SJCRH30 (cell line): ENCODE data around the gene MYLK. TPM values are rescaled to one million over a fixed set of nuclear protein-coding genes. Genes with fewer than 3 reads are reported as not detected.

Source experiments
- DNase-seq, 2 experiments: peaks; one replicate each; pipeline ENCODE4 v3.0.0-alpha.2; 2015 to 2020
- H3K27ac ChIP-seq: fragments of 250-450 bp; sonication (Bioruptor Pico); 2 replicates; pipeline ENCODE4 v1.5.1; 2020; ENCODE audit warnings: mild to moderate bottlenecking, moderate library complexity
- H3K27me3 ChIP-seq: fragments of 250-450 bp; sonication (Bioruptor Pico); 2 replicates; pipeline ENCODE4 v1.5.1; 2020; ENCODE audit warnings: mild to moderate bottlenecking, moderate library complexity
- H3K36me3 ChIP-seq: fragments of 250-450 bp; sonication (Bioruptor Pico); 2 replicates; pipeline ENCODE4 v1.5.1; 2020; ENCODE audit warnings: mild to moderate bottlenecking, moderate library complexity
- H3K4me1 ChIP-seq: fragments of 250-450 bp; sonication (Bioruptor Pico); 2 replicates; pipeline ENCODE4 v1.5.1; 2020; ENCODE audit warnings: mild to moderate bottlenecking, moderate library complexity
- H3K4me3 ChIP-seq: fragments of 250-450 bp; sonication (Bioruptor Pico); 2 replicates; pipeline ENCODE4 v1.5.1; 2020; ENCODE audit warnings: mild to moderate bottlenecking, moderate library complexity
- H3K9me3 ChIP-seq: fragments of 250-450 bp; sonication (Bioruptor Pico); replicated peaks from 2 replicates; pipeline ENCODE4 v1.5.1; 2020; ENCODE audit warnings: mild to moderate bottlenecking, moderate library complexity
- total RNA-seq: library from RNA; depleted of rRNA; stranded (reverse); fragments of >200 nt; shearing (Covaris generic); gene quantifications from 2 replicates; pipeline ENCODE4 v1.2.3, GENCODE V29; 2014

MYLK gene
- total RNA-seq, 1 experiment from 2014 or later = 3.2 TPM

DNA sequence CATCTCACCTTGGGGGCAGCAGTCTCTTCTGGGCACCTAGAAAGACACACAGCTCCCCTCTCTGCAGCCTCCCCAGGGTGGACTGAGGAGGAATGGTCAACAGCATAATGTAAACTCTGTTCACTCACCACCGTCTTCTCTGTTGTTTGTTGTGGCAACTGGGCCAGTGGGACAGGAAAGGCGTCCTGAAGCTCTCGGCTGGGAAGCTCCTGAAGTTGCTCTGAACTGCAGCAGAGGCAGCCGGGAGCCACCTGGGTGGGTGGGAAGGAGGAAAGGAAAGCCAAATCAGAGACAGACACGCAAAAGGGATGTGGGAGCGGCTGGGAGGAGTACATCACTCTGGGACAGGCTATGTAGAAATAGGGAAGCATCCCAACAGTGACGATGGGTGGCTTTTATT lies 52.7 kb downstream of the MYLK start:
- peaks cover 12% of the 10 kb centered on the region; the same call in 1 of the 2 replicates for H3K9me3 ChIP-seq
- peaks cover 31% of the 10 kb centered on the region for H3K4me1 ChIP-seq
- H3K27ac ChIP-seq = no peak overlapping the region
- no peak for DNase-seq
- no peaks in the 10 kb centered on the region for H3K27me3 ChIP-seq
- H3K4me3 ChIP-seq = no peak overlapping the region
- H3K36me3 ChIP-seq = no peaks in the 10 kb centered on the region

DNA sequence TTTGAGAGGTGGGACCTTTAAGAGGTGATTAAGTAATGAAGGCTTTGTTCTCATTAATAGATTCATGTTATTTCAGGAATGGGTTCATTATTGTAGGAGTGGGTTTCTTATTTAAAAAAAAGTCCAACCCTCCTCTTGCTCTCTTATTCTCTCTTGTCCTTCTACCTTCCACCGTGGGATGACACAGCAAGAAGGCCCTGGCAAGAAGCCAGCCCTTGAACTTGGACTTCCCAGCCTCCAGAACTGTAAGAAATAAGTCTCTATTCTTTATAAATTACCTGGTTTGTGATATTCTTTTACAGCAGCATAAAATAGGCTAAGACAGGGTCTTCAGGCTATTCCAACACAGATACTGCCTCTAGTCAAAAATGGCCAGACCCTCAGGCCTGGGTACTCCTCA lies 62.2 kb downstream of the MYLK start:
- H3K9me3 ChIP-seq = peaks cover 8% of the 10 kb centered on the region; the same call in 1 of the 2 replicates
- peaks cover 25% of the 10 kb centered on the region for H3K4me1 ChIP-seq
- no peak for DNase-seq
- H3K36me3 ChIP-seq = no peaks in the 10 kb centered on the region
- no peak overlapping the region for H3K4me3 ChIP-seq
- no peaks in the 10 kb centered on the region for H3K27me3 ChIP-seq
- H3K27ac ChIP-seq = no peak overlapping the region

DNA sequence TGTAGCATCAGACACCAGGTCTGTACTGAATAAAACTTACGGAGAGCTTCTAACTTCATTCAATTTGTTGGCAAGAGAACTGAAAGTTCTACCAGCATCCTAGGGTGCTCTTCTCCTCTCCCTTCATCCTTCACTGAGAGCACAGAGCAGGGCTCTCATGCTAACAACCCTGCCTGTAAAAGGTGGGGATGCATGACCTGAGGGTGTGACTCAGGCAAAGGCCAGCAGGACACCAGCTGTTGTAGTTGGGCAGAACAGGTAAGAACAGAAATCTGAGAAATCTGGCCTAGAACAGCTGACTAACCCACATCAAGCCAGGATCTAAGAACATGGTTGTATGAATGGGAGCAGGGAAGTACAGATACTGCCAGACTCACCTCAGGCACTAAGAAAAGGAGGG lies 64.2 kb downstream of the MYLK start:
- no peaks in the 10 kb centered on the region for H3K27me3 ChIP-seq
- H3K36me3 ChIP-seq = no peaks in the 10 kb centered on the region
- H3K9me3 ChIP-seq = 0 out of 2 replicates have a peak, but pooled peaks cover 5% of the 10 kb centered on the region
- no peak overlapping the region for H3K4me3 ChIP-seq
- DNase-seq = no peak
- no peak overlapping the region for H3K27ac ChIP-seq
- peaks cover 35% of the 10 kb centered on the region for H3K4me1 ChIP-seq

DNA sequence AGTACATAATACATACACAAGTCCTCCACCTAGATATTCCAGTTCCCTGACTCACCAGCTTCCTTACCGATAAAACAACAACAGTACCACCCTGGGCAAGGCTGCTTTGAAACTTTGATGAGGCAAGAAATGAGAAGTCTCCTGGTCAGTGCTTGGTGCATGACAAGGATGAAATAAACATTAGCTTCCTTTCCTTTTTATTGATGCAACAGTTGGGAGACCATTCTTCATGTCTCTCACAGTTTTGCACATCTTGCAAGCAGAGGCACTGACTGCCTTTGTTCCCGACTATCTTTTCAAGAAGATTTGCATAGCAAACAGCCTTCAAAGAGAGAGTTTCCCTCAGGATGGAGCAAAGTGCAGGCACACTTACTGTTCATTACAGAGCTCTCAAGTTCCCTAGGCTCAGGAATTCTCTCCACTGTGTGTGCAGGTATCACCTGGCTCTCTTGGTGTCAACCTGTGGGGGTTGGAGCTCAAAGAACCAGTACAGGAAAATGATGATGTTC lies 65.2 kb downstream of the MYLK start:
- Histone ChIP-seq H3K9me3 (0 out of 2 replicates have a peak, but pooled peaks cover 5% of the 10 kb centered on the region), H3K36me3 (no peaks in the 10 kb centered on the region), H3K4me1 (peaks cover 35% of the 10 kb centered on the region), H3K27ac (no peak overlapping the region), H3K4me3 (no peak overlapping the region), H3K27me3 (no peaks in the 10 kb centered on the region)
- no peak for DNase-seq

DNA sequence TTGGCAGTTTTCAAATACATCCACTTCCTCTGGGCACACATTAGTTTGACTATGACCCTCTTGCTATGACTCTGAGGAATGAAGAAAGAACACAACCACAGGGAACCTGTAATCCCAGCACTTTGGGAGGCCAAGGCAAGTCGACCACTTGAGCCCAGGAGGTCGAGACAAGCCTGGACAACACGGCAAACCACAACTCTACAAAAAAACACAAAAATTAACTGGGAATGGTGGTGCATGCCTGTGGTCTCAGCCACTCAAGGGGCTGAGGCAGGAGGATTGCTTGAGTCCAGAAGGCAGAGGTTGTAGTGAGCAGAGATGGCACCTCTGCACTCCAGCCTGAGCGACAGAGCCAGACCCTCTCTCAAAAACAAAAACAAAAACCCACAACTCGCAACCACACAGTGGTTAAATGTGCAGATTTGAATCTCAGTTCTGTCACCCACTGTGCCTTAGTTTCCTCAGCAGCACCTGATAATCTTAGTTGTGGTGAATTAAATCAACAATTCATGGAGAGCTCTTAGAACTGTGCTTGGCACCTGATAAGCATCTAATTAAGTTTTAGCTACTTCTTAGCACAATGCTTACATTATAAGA lies 65.7 kb downstream of the MYLK start:
- H3K36me3 ChIP-seq = no peaks in the 10 kb centered on the region
- H3K9me3 ChIP-seq = 0 out of 2 replicates have a peak, but pooled peaks cover 5% of the 10 kb centered on the region
- no peak overlapping the region for H3K4me3 ChIP-seq
- peaks cover 35% of the 10 kb centered on the region for H3K4me1 ChIP-seq
- no peaks in the 10 kb centered on the region for H3K27me3 ChIP-seq
- peak in 1 of 2 experiments; percentile 19 for DNase-seq
- H3K27ac ChIP-seq = no peak overlapping the region

DNA sequence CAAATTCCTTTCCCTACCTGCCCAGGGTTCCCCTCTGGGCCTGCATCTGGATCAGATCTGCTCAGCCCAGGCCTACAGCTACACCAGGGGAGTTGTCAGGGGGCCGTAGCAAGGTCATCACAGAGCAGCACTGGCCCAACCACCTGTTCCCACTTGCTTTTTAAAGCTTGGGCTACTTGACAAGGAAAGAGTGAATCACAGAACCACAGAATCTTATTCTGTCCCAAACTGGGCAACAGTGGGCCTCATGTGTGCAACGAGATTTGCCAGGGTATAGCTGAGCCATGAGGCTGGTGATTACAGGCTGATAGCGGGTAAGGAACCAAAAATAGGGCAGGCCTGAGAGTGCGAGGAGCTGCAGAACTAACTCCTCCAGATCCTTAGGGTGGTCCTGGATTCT lies 66.7 kb downstream of the MYLK start:
- no peaks in the 10 kb centered on the region for H3K27me3 ChIP-seq
- peak in 1 of 2 experiments; percentile 30 for DNase-seq
- no peak overlapping the region for H3K4me3 ChIP-seq
- 0 out of 2 replicates have a peak, but pooled peaks cover 5% of the 10 kb centered on the region for H3K9me3 ChIP-seq
- H3K4me1 ChIP-seq = peaks cover 35% of the 10 kb centered on the region
- H3K36me3 ChIP-seq = no peaks in the 10 kb centered on the region
- H3K27ac ChIP-seq = peak overlapping the region; percentile 43

DNA sequence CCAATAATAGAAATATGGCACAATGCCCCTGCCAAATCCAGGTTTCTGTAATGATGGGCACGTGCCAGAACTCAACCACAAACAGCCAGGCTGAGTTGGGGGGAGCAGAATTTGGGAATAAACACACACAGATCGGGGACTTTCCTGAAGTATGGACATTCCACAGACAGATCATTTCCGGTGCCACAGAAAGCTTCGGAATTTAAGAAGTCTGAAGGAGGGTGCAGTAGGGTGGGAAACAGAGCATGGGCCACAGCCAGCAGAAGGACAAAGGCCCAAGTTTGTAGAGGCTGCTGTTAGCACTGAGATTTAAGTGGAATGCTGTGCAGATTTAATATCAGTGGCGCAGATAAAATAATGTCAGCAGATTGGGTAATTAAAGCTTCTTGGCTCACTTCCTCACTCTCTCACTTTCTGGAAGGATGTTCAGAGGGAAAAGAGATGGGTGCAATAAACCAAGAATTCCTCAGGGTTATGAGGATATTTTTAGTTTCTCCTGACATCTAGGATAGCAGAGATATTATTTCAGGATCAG lies 67.4 kb downstream of the MYLK start:
- peaks cover 35% of the 10 kb centered on the region for H3K4me1 ChIP-seq
- no peak overlapping the region for H3K4me3 ChIP-seq
- no peaks in the 10 kb centered on the region for H3K36me3 ChIP-seq
- H3K27me3 ChIP-seq = no peaks in the 10 kb centered on the region
- no peak for DNase-seq
- no peaks in the 10 kb centered on the region for H3K9me3 ChIP-seq
- peak overlapping the region; percentile 43 for H3K27ac ChIP-seq

DNA sequence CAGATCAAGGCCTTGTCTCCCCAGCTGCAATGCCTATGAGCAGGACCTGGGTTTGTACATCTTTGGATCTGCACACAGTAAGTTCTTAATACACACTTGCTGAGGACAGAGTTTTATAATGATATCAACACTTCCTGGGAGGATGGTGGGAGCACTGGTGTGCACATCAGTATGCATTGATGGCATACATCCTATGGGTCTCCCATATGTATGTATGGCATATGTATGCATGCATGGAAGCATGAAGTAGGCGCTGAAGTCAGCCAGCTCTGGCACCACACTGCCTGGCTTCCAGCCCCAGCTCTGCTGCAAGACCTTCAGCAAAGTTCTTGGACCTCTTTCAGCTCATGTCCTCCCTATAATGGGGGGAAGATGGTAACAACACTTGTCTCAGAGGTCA lies 68.2 kb downstream of the MYLK start:
- no peak overlapping the region for H3K4me3 ChIP-seq
- no peak for DNase-seq
- H3K27ac ChIP-seq = no peak overlapping the region
- no peaks in the 10 kb centered on the region for H3K9me3 ChIP-seq
- H3K4me1 ChIP-seq = peaks cover 35% of the 10 kb centered on the region
- no peaks in the 10 kb centered on the region for H3K36me3 ChIP-seq
- no peaks in the 10 kb centered on the region for H3K27me3 ChIP-seq

DNA sequence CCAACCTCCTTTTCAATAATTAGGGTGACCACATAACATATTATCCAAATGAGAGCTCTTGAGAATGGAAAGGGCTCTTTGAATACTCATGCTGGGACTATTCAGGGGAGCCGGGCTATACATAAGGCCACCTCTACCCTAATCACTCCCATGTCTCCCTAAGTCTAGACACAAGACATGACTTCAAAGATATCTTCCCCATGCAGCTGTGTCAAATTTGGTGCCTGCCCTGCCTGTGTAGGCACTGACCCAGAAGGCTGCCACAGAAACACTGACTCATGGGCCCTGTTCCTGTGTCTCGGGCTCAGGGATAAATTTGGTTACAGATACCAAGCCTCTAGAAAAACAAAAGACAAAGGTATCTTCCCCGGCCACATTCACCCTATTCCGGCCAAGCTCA lies 70.3 kb downstream of the MYLK start:
- Histone ChIP-seq H3K27me3 (no peaks in the 10 kb centered on the region), H3K9me3 (no peaks in the 10 kb centered on the region), H3K27ac (no peak overlapping the region), H3K4me1 (peaks cover 29% of the 10 kb centered on the region), H3K4me3 (no peak overlapping the region), H3K36me3 (no peaks in the 10 kb centered on the region)
- DNase-seq = peak in 1 of 2 experiments; percentile 26

DNA sequence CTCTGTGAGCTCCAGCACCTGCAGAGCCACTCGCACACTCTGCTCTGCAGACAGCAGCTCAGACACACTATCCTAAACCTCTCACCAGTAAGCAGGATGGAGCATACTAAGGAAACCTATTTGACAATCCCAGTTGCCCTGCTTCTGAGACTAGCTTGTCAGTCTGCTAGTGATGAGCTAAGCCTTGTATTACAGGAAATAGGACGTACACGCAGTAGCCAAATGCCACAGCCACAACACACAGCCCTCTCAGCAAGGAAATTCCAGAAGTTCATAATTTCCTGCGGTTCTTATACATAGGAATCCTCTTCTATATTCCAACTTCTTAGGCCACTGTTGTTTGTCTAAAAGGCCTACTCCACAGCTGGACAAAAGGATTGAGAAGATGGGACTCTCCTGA lies 74.5 kb downstream of the MYLK start:
- Histone ChIP-seq H3K4me3 (no peak overlapping the region), H3K4me1 (no peaks in the 10 kb centered on the region), H3K36me3 (no peaks in the 10 kb centered on the region), H3K9me3 (no peaks in the 10 kb centered on the region), H3K27me3 (no peaks in the 10 kb centered on the region), H3K27ac (no peak overlapping the region)
- no peak for DNase-seq

DNA sequence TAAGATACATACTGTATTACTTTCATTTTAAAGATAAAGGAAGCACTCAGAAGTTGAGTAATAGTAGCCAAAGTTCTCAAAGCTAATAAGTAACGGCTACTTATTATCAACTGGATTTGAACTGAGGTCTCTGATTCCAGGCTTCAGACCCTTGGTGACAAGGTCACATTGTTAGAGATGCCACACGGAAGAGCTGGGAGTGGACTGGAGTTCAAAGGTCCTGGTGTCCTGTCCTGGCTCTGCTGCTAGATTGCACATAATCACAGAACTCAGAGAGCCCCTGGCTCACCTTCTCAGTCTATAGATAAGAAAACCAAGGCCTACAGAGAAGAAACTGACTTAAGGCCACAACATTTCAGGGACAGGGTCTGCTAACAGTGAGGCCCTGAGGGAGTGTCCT lies 75.3 kb downstream of the MYLK start:
- Histone ChIP-seq H3K36me3 (no peaks in the 10 kb centered on the region), H3K27me3 (no peaks in the 10 kb centered on the region), H3K4me1 (no peaks in the 10 kb centered on the region), H3K4me3 (no peak overlapping the region), H3K9me3 (no peaks in the 10 kb centered on the region), H3K27ac (no peak overlapping the region)
- DNase-seq = no peak

DNA sequence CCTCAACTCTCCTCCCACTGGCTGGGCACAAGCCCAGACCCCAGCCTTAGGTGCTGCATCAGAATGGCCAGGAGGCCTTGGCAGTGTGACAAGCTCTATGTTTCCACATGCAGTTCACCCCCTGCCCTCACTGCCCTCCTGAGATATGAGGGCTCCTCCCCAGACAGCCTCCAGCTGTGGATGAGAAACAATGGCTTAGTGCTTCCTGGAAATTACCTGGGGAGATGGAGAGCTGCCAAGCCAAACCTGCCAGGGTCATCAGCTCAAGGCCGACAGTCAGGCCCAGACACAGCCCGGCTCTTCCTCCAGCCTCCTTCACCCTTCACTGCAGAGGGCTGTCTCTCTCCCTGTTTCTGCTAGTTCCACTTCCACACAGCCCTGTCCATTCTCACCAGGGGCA lies 76.3 kb downstream of the MYLK start:
- no peaks in the 10 kb centered on the region for H3K36me3 ChIP-seq
- H3K9me3 ChIP-seq = no peaks in the 10 kb centered on the region
- no peaks in the 10 kb centered on the region for H3K4me1 ChIP-seq
- no peak for DNase-seq
- no peaks in the 10 kb centered on the region for H3K27me3 ChIP-seq
- no peak overlapping the region for H3K27ac ChIP-seq
- no peak overlapping the region for H3K4me3 ChIP-seq

DNA sequence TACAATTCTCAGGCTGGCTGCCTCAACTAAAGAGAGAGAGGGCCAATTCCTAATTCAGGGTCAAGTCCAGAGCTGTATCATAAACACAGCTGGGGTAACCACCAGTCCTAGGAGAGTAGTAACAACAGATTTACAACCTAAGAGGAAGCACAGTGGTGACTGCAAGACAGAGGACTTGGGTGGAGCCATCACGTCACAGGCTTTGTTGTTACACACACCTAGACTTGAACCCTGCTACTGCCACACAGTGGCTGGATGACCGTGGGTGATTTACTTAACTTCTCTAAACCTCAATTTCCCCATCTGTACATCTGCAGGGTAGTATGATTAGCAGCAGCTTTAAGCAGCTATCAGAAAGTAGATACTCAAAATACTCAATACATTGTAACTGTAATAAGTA lies 78.6 kb downstream of the MYLK start:
- no peak for DNase-seq
- Histone ChIP-seq H3K9me3 (no peaks in the 10 kb centered on the region), H3K27ac (no peak overlapping the region), H3K36me3 (no peaks in the 10 kb centered on the region), H3K4me1 (no peaks in the 10 kb centered on the region), H3K4me3 (no peak overlapping the region), H3K27me3 (0 out of 2 replicates have a peak, but pooled peaks cover 6% of the 10 kb centered on the region)

DNA sequence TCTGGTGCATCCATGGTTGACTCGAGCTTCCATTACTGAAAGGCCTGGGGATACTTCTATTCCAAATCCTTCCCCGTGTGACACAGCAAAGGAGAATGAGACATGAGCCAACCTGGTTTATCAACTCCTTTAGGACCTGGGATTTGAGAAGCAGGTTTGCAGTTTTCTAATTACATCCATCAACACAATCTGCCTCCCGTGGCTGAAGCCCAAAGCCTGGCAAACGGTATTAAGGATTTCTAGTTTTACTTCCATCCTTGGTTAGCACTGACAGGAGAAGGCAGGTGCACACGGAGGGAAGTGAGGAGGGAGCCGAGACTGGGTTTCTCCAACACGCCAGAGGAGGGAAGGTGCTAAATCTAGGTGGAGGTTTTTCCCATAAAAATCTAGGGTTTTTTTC lies 79.0 kb downstream of the MYLK start:
- no peaks in the 10 kb centered on the region for H3K9me3 ChIP-seq
- no peak overlapping the region for H3K27ac ChIP-seq
- H3K4me3 ChIP-seq = no peak overlapping the region
- H3K4me1 ChIP-seq = no peaks in the 10 kb centered on the region
- DNase-seq = no peak
- H3K27me3 ChIP-seq = 0 out of 2 replicates have a peak, but pooled peaks cover 6% of the 10 kb centered on the region
- H3K36me3 ChIP-seq = no peaks in the 10 kb centered on the region

DNA sequence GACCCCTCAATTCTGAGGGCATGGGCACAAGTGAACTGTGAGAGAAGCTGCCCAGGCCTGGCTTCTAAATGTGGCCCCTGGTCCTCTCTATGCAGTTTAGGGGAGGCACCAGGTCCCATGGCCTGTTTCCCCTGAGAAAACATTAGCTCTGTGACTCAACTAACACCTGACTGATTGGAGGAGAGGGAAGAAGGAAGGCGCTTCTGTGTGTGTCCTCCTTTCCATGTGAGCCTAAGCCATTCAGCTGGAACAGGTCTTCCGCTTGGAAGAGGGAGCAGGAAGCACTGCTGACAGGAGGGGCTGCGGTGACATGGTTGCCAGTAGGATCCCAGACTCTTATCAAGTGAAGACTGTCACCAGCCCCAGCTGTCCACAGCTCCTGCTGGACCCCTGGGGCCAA lies 79.5 kb downstream of the MYLK start:
- Histone ChIP-seq H3K4me3 (no peak overlapping the region), H3K9me3 (no peaks in the 10 kb centered on the region), H3K27me3 (0 out of 2 replicates have a peak, but pooled peaks cover 6% of the 10 kb centered on the region), H3K4me1 (no peaks in the 10 kb centered on the region), H3K27ac (no peak overlapping the region), H3K36me3 (no peaks in the 10 kb centered on the region)
- no peak for DNase-seq

DNA sequence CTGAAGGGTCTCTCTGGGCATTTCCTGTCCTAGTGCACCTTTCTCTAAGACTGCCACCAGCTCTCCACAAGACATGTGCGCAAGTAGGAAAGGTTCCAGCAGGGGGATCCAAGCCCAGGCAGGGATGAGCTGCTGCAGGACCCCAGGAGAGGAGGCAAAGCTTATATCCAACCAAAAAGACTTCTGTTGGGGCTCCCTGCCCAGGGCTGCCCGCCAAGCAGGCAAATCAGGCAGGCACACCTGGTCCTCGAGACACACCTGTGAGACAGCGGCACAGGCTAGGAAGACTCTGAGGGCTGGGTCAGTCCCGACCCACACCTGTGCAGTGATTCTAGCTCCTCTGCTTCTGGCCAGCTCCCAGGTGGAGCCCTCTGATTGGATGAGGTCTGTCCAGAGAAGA lies 80.6 kb downstream of the MYLK start:
- Histone ChIP-seq H3K9me3 (no peaks in the 10 kb centered on the region), H3K36me3 (no peaks in the 10 kb centered on the region), H3K4me1 (no peaks in the 10 kb centered on the region)

More for the DNA sequence above, 80.6 kb downstream of the MYLK start:
- Histone ChIP-seq H3K27me3 (peaks cover 8% of the 10 kb centered on the region; the same call in 1 of the 2 replicates), H3K4me3 (no peak overlapping the region), H3K27ac (no peak overlapping the region)
- DNase-seq = no peak
